ENCODE data around the gene MAPKAPK2.

- TF ChIP-seq POLR2AphosphoS5 (IDR thresholded peaks at IDR 0.05) (no peak), CTCF (IDR thresholded peaks at IDR 0.05) (no peak)
Measured at GRCh38 chr1:206656936-206657335, 27.8 kb upstream of the MAPKAPK2 start.
